Naive thymus-derived CD4-positive, alpha-beta T cell (primary cell): ENCODE data around the gene MED9. TPM values are rescaled to one million over a fixed set of nuclear protein-coding genes. Genes with fewer than 3 reads are reported as not detected.
"Not testable (repeated sequence)": the region's sequence is repeated elsewhere in the genome, so short reads cannot be mapped to it uniquely, and the experiment has no call there.

Experiments
- ATAC-seq: fragments of 150-1000 bp; cut with Tn5 transposase; 2 replicates; pipeline ENCODE4 v1.10.0; 2021; ENCODE audit warnings: mild to moderate bottlenecking, moderate library complexity
- CTCF ChIA-PET: fragments of 350-600 bp; sonication (Branson Sonifier 250); formaldehyde crosslinking; loops from one replicate; lab custom pipeline; 2021; ENCODE audit warnings: antibody characterized with exemption; lab: Charles Lee
- POLR2A ChIA-PET: fragments of 350-600 bp; sonication (Branson Sonifier 250); formaldehyde crosslinking; loops from one replicate; lab custom pipeline; 2021; ENCODE audit warnings: antibody characterized with exemption, inconsistent platforms; lab: Charles Lee
- DNase-seq, 9 donors: peaks; one replicate each; pipeline versions ENCODE4 v3.0.0 to v3.0.0-alpha.2; 2020 to 2022; ENCODE audit warnings: mixed read lengths in 1 of 9
- H3K27ac ChIP-seq: one replicate; pipeline ENCODE4 v1.7.0; 2013; ENCODE audit warnings: mild to moderate bottlenecking, low read depth, low read length, moderate library complexity
- H3K27me3 ChIP-seq, 2 donors: one replicate each; pipeline ENCODE4 v1.7.0; 2013; ENCODE audit warnings: low read length in 2 of 2, mild to moderate bottlenecking in 2 of 2, moderate library complexity in 2 of 2; ENCODE audit not compliant: control insufficient read depth in 2 of 2, insufficient read depth in 2 of 2
- H3K36me3 ChIP-seq, 3 experiments: 1 replicate in 2 of 3; 2 replicates in 1 of 3; pipeline ENCODE4 v1.7.0; 2013; ENCODE audit warnings: low read length in 3 of 3, mild to moderate bottlenecking in 3 of 3, moderate library complexity in 1 of 3; ENCODE audit not compliant: insufficient read depth in 3 of 3, control insufficient read depth in 2 of 3
- H3K4me1 ChIP-seq, 2 donors: one replicate each; pipeline ENCODE4 v1.7.0; 2013; ENCODE audit warnings: low read length in 2 of 2, mild to moderate bottlenecking in 2 of 2, moderate library complexity in 1 of 2; ENCODE audit not compliant: control insufficient read depth in 2 of 2, insufficient read depth in 2 of 2
- H3K4me3 ChIP-seq: 2 replicates; pipeline ENCODE4 v1.7.0; 2013; ENCODE audit warnings: mild to moderate bottlenecking, low read length
- H3K9me3 ChIP-seq, 3 experiments: 1 replicate in 2 of 3; 2 replicates in 1 of 3; pipeline ENCODE4 v1.7.0; 2013; ENCODE audit warnings: low read length in 3 of 3; ENCODE audit not compliant: control insufficient read depth in 2 of 3
- H3K27ac Mint-ChIP-seq, 9 donors: one replicate each; pipeline ENCODE4 v1.8.0; 2020 to 2022; ENCODE audit warnings: mixed read lengths in 9 of 9, mild to moderate bottlenecking in 8 of 9, moderate library complexity in 5 of 9, inconsistent platforms in 2 of 9
- H3K27me3 Mint-ChIP-seq, 5 donors: one replicate each; pipeline ENCODE4 v1.8.0; 2021 to 2022; ENCODE audit warnings: mixed read lengths in 5 of 5, mild to moderate bottlenecking in 1 of 5
- H3K36me3 Mint-ChIP-seq, 5 donors: one replicate each; pipeline ENCODE4 v1.8.0; 2020 to 2022; ENCODE audit warnings: mixed read lengths in 5 of 5, mild to moderate bottlenecking in 3 of 5, inconsistent platforms in 1 of 5
- H3K4me1 Mint-ChIP-seq, 7 donors: one replicate each; pipeline ENCODE4 v1.8.0; 2020 to 2022; ENCODE audit warnings: mixed read lengths in 7 of 7, mild to moderate bottlenecking in 3 of 7, inconsistent platforms in 1 of 7
- H3K4me3 Mint-ChIP-seq, 10 donors: one replicate each; pipeline ENCODE4 v1.8.0; 2020 to 2022; ENCODE audit warnings: mild to moderate bottlenecking in 10 of 10, mixed read lengths in 10 of 10, moderate library complexity in 6 of 10, inconsistent platforms in 2 of 10
- H3K9me3 Mint-ChIP-seq, 11 donors: one replicate each; pipeline ENCODE4 v1.8.0; 2020 to 2022; ENCODE audit warnings: mixed read lengths in 11 of 11, mild to moderate bottlenecking in 4 of 11, inconsistent platforms in 1 of 11, moderate library complexity in 1 of 11
- intact Hi-C, 2 donors: fragments of 100-400 bp; cut with micrococcal nuclease; formaldehyde crosslinking; loops; one replicate each; pipeline ENCODE4 v1.15.1; 2023
- polyA plus RNA-seq, 2 donors: library from polyadenylated mRNA; unstranded; fragments of 300-500 nt; fragmentation: Illumina TruSeq; gene quantifications; one replicate each; pipeline ENCODE4 v1.2.3, GENCODE V29; 2021
- total RNA-seq, 6 experiments: library from RNA in 5 of 6; stranded (reverse) in 5 of 6; gene quantifications; 1 replicate in 5 of 6; 2 replicates in 1 of 6; pipeline ENCODE4 v1.2.3 and lab custom pipeline; 2021 to 2026

MED9 gene
- total and polyA plus RNA-seq, 7 experiments from 2014 or later = 14.0 to 24.1 (median 17.2) TPM

- DNase-seq = no peak
These were observed 23.7 kb upstream of the MED9 start for GRCh38 chr17:17453088-17453487.

GRCh38 chr17:17454276-17454675 is 22.5 kb upstream of the MED9 start:
- DNase-seq = no peak
- Histone ChIP-seq H3K36me3 (no peaks in the 10 kb centered on the region), H3K27ac (no peak overlapping the region), H3K9me3 (no peaks in the 10 kb centered on the region), H3K4me1 (no peaks in the 10 kb centered on the region), H3K4me3 (no peak overlapping the region), H3K27me3 (no peaks in the 10 kb centered on the region)
- ATAC-seq = no peak
- CTCF ChIA-PET = no interaction called here
- no peaks in the 10 kb centered on the region for H3K36me3 Mint-ChIP-seq
- intact Hi-C loops = no loop called here
- no peaks in the 10 kb centered on the region for H3K4me1 Mint-ChIP-seq
- POLR2A ChIA-PET = no interaction called here
- H3K4me3 Mint-ChIP-seq = no peak overlapping the region
- H3K27ac Mint-ChIP-seq = no peak overlapping the region
- no peaks in the 10 kb centered on the region for H3K9me3 Mint-ChIP-seq
- H3K27me3 Mint-ChIP-seq = peaks cover 0 to 4% (median 0%) of the 10 kb centered on the region in 5 donors

More at GRCh38 chr17:17453088-17453487, 23.7 kb upstream of the MED9 start:
- Histone ChIP-seq H3K4me3 (no peak overlapping the region), H3K4me1 (no peaks in the 10 kb centered on the region), H3K27me3 (no peaks in the 10 kb centered on the region), H3K9me3 (no peaks in the 10 kb centered on the region), H3K36me3 (no peaks in the 10 kb centered on the region), H3K27ac (no peak overlapping the region)
- no peaks in the 10 kb centered on the region for H3K36me3 Mint-ChIP-seq
- intact Hi-C loops = no loop called here
- ATAC-seq = no peak
- ChIA-PET POLR2A (no interaction called here), CTCF (interaction anchor here (0.6 kb wide), 1 partner anchor 554 kb away, joined by 3 read pairs; no protein-coding TSS in a partner anchor)
- peaks cover 0 to 4% (median 0%) of the 10 kb centered on the region in 5 donors for H3K27me3 Mint-ChIP-seq
- no peaks in the 10 kb centered on the region for H3K4me1 Mint-ChIP-seq
- H3K4me3 Mint-ChIP-seq = no peak overlapping the region
- no peaks in the 10 kb centered on the region for H3K9me3 Mint-ChIP-seq
- no peak overlapping the region for H3K27ac Mint-ChIP-seq

- DNase-seq, H3K27ac ChIP-seq, H3K36me3 ChIP-seq, H3K4me1 ChIP-seq, POLR2A ChIA-PET, H3K9me3 Mint-ChIP-seq, H3K36me3 Mint-ChIP-seq, intact Hi-C loops, H3K4me3 Mint-ChIP-seq, H3K4me3 ChIP-seq, H3K27me3 Mint-ChIP-seq, H3K4me1 Mint-ChIP-seq, H3K9me3 ChIP-seq, H3K27me3 ChIP-seq, ATAC-seq: not testable (repeated sequence)
- CTCF ChIA-PET = interaction anchor here (0.6 kb wide), 1 partner anchor 137 kb away, joined by 3 read pairs; the partner anchor contains the start of gene PEMT
- peak overlapping the region in 1 of 9 donors; percentile 55 for H3K27ac Mint-ChIP-seq
These were observed 22.1 kb upstream of the MED9 start for GRCh38 chr17:17454700-17455099.

- no peak overlapping the region for H3K27ac ChIP-seq
- DNase-seq (no peak), ATAC-seq (no peak)
- Mint-ChIP-seq H3K4me3 (no peak overlapping the region), H3K27me3 (peaks cover 0 to 4% (median 0%) of the 10 kb centered on the region in 5 donors), H3K9me3 (peaks cover 0 to 5% (median 3%) of the 10 kb centered on the region in 11 donors), H3K36me3 (peaks cover 0 to 3% (median 0%) of the 10 kb centered on the region in 5 donors), H3K27ac (no peak overlapping the region), H3K4me1 (peaks cover 0 to 3% (median 0%) of the 10 kb centered on the region in 7 donors)
- no peaks in the 10 kb centered on the region for H3K4me1 ChIP-seq
- intact Hi-C loops = no loop called here
- no peaks in the 10 kb centered on the region for H3K36me3 ChIP-seq
- no peak overlapping the region for H3K4me3 ChIP-seq
- no peaks in the 10 kb centered on the region for H3K9me3 ChIP-seq
- ChIA-PET POLR2A (no interaction called here), CTCF (interaction anchor here (0.6 kb wide), 1 partner anchor 136 kb away, joined by 3 read pairs; the partner anchor contains the start of gene PEMT)
- H3K27me3 ChIP-seq = no peaks in the 10 kb centered on the region
These were observed 21.6 kb upstream of the MED9 start for GRCh38 chr17:17455173-17455572.

GRCh38 chr17:17456251-17456650 is 20.5 kb upstream of the MED9 start:
- intact Hi-C loops = no loop called here
- Histone ChIP-seq H3K4me1 (no peaks in the 10 kb centered on the region), H3K27me3 (no peaks in the 10 kb centered on the region), H3K4me3 (no peak overlapping the region), H3K36me3 (no peaks in the 10 kb centered on the region), H3K9me3 (no peaks in the 10 kb centered on the region), H3K27ac (no peak overlapping the region)
- H3K27me3 Mint-ChIP-seq = peaks cover 0 to 4% (median 0%) of the 10 kb centered on the region in 5 donors
- no peak for ATAC-seq
- DNase-seq = no peak
- POLR2A ChIA-PET = no interaction called here
- CTCF ChIA-PET = interaction anchor here (0.6 kb wide), 1 partner anchor 477 kb away, joined by 3 read pairs; no protein-coding TSS in a partner anchor
- H3K4me1 Mint-ChIP-seq = peaks cover 0 to 5% (median 0%) of the 10 kb centered on the region in 7 donors
- H3K4me3 Mint-ChIP-seq = no peak overlapping the region
- H3K9me3 Mint-ChIP-seq = peaks cover 0 to 9% (median 4%) of the 10 kb centered on the region in 11 donors
- H3K36me3 Mint-ChIP-seq = peaks cover 0 to 3% (median 0%) of the 10 kb centered on the region in 5 donors
- no peak overlapping the region for H3K27ac Mint-ChIP-seq

GRCh38 chr17:17457680-17458079 is 19.1 kb upstream of the MED9 start:
- ATAC-seq (no peak), DNase-seq (no peak)
- peaks cover 0 to 5% (median 0%) of the 10 kb centered on the region in 7 donors for H3K4me1 Mint-ChIP-seq
- Histone ChIP-seq H3K27ac (no peak overlapping the region), H3K36me3 (no peaks in the 10 kb centered on the region), H3K4me3 (no peak overlapping the region), H3K27me3 (no peaks in the 10 kb centered on the region), H3K4me1 (no peaks in the 10 kb centered on the region), H3K9me3 (no peaks in the 10 kb centered on the region)
- H3K36me3 Mint-ChIP-seq = peaks cover 0 to 3% (median 0%) of the 10 kb centered on the region in 5 donors
- intact Hi-C loops = no loop called here
- CTCF ChIA-PET = no interaction called here
- peaks cover 0 to 4% (median 0%) of the 10 kb centered on the region in 5 donors for H3K27me3 Mint-ChIP-seq
- POLR2A ChIA-PET = no interaction called here
- peaks cover 0 to 9% (median 4%) of the 10 kb centered on the region in 11 donors for H3K9me3 Mint-ChIP-seq
- no peak overlapping the region for H3K27ac Mint-ChIP-seq
- no peak overlapping the region for H3K4me3 Mint-ChIP-seq

- no peaks in the 10 kb centered on the region for H3K36me3 ChIP-seq
- POLR2A ChIA-PET = no interaction called here
- H3K27me3 Mint-ChIP-seq = peaks cover 3 to 10% (median 4%) of the 10 kb centered on the region in 5 donors
- peak overlapping the region in 1 of 9 donors; percentile 2 for H3K27ac Mint-ChIP-seq
- H3K9me3 ChIP-seq = no peaks in the 10 kb centered on the region
- intact Hi-C loops = no loop called here
- peaks cover 0 to 5% (median 0%) of the 10 kb centered on the region in 7 donors for H3K4me1 Mint-ChIP-seq
- H3K4me1 ChIP-seq = no peaks in the 10 kb centered on the region
- peaks cover 0 to 3% (median 0%) of the 10 kb centered on the region in 5 donors for H3K36me3 Mint-ChIP-seq
- DNase-seq (no peak), ATAC-seq (no peak)
- CTCF ChIA-PET = no interaction called here
- no peak overlapping the region for H3K4me3 Mint-ChIP-seq
- no peaks in the 10 kb centered on the region for H3K27me3 ChIP-seq
- H3K4me3 ChIP-seq = no peak overlapping the region
- no peak overlapping the region for H3K27ac ChIP-seq
- peaks cover 0 to 9% (median 4%) of the 10 kb centered on the region in 11 donors for H3K9me3 Mint-ChIP-seq
These were observed 16.8 kb upstream of the MED9 start for GRCh38 chr17:17460038-17460437.
